ENCODE measurements around the gene GPR161.

GRCh38 chr1:168092566-168093355, 44.0 kb downstream of the GPR161 start:
- no peak for TF ChIP-seq POLR2A (IDR thresholded peaks at IDR 0.05; ENCODE audit: low read depth, low read length)
- TF ChIP-seq TAF1 (IDR thresholded peaks at IDR 0.05; ENCODE audit: borderline replicate concordance, low read depth, low read length): no peak
- TF ChIP-seq POLR2AphosphoS5 (IDR thresholded peaks at IDR 0.05; ENCODE audit: low read depth, low read length): no peak
